Measurements from ENCODE around the gene CNTLN. TPM values are rescaled to one million over a fixed set of nuclear protein-coding genes. Genes with fewer than 3 reads are reported as not detected.
"Not testable (repeated sequence)": the region's sequence is repeated elsewhere in the genome, so short reads cannot be mapped to it uniquely, and the experiment has no call there.

The CNTLN gene
- total RNA-seq, 4 donors from 2014 or later = 3.0 to 7.6 (median 3.7) TPM

- Histone ChIP-seq H3K27ac (no peak overlapping the region), H3K36me3 (peaks cover 9% of the 10 kb centered on the region), H3K27me3 (no peaks in the 10 kb centered on the region), H3K4me3 (no peak overlapping the region), H3K9me3 (no peaks in the 10 kb centered on the region), H3K4me1 (no peaks in the 10 kb centered on the region)
- TF ChIP-seq, protein P1, sequence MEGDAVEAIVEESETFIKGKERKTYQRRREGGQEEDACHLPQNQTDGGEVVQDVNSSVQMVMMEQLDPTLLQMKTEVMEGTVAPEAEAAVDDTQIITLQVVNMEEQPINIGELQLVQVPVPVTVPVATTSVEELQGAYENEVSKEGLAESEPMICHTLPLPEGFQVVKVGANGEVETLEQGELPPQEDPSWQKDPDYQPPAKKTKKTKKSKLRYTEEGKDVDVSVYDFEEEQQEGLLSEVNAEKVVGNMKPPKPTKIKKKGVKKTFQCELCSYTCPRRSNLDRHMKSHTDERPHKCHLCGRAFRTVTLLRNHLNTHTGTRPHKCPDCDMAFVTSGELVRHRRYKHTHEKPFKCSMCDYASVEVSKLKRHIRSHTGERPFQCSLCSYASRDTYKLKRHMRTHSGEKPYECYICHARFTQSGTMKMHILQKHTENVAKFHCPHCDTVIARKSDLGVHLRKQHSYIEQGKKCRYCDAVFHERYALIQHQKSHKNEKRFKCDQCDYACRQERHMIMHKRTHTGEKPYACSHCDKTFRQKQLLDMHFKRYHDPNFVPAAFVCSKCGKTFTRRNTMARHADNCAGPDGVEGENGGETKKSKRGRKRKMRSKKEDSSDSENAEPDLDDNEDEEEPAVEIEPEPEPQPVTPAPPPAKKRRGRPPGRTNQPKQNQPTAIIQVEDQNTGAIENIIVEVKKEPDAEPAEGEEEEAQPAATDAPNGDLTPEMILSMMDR (IDR thresholded peaks at IDR 0.05) = no peak
- TF ChIP-seq POLR2AphosphoS5 (IDR thresholded peaks at IDR 0.05) (no peak), POLR2A (IDR thresholded peaks at IDR 0.05) (no peak), EP300 (IDR thresholded peaks at IDR 0.05) (no peak)
- DNase-seq (ENCODE audit: low spot score in 2 of 2) = no peak
- WGBS = 79% methylated on average over 4 of the region's 4 CpGs
These were observed 24.6 kb downstream of the CNTLN start for GRCh38 chr9:17159469-17159868.

GRCh38 chr9:17160327-17160726 is 25.5 kb downstream of the CNTLN start:
- Histone ChIP-seq H3K4me3 (no peak overlapping the region), H3K36me3 (peaks cover under 1% of the 10 kb centered on the region), H3K27me3 (no peaks in the 10 kb centered on the region), H3K27ac (no peak overlapping the region), H3K4me1 (no peaks in the 10 kb centered on the region), H3K9me3 (no peaks in the 10 kb centered on the region)
- TF ChIP-seq EP300 (IDR thresholded peaks at IDR 0.05) (no peak), POLR2AphosphoS5 (IDR thresholded peaks at IDR 0.05) (no peak), POLR2A (IDR thresholded peaks at IDR 0.05) (no peak)
- TF ChIP-seq, protein P1 (IDR thresholded peaks at IDR 0.05) = no peak
- no peak for DNase-seq (ENCODE audit: low spot score in 2 of 2)

GRCh38 chr9:17165764-17166163 is 30.9 kb downstream of the CNTLN start:
- Histone ChIP-seq H3K4me3 (no peak overlapping the region), H3K27ac (no peak overlapping the region), H3K36me3 (no peaks in the 10 kb centered on the region), H3K4me1 (no peaks in the 10 kb centered on the region), H3K27me3 (no peaks in the 10 kb centered on the region), H3K9me3 (no peaks in the 10 kb centered on the region)
- TF ChIP-seq, protein P1 (IDR thresholded peaks at IDR 0.05) = no peak
- TF ChIP-seq POLR2AphosphoS5 (IDR thresholded peaks at IDR 0.05) = no peak
- no peak for TF ChIP-seq POLR2A (IDR thresholded peaks at IDR 0.05)
- TF ChIP-seq EP300 (IDR thresholded peaks at IDR 0.05) = no peak
- DNase-seq (ENCODE audit: low spot score in 2 of 2) = no peak

DNA sequence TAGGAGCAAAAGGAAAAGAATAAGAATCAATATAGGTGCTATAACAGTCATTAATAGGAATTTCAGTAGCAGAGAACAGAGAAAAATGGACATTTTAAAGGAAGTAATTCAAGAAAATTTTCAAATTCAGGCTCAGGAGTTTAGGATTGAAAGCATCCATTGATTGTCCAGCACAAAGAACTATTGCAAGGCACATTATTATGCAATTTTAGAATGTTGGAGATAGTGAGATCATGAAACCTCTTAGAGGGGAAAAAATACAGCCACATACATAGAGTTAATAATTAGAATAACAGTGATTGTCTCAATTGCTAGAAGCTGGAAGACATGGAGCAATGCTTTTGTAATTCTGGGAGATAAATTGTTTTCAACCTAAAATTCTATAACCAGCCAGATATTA is 31.5 kb downstream of the CNTLN start:
- H3K27me3 ChIP-seq = no peaks in the 10 kb centered on the region
- no peaks in the 10 kb centered on the region for H3K9me3 ChIP-seq
- DNase-seq (ENCODE audit: low spot score in 2 of 2) = no peak
- H3K27ac ChIP-seq = no peak overlapping the region
- no peaks in the 10 kb centered on the region for H3K36me3 ChIP-seq
- TF ChIP-seq, protein P1 (IDR thresholded peaks at IDR 0.05) = no peak
- TF ChIP-seq EP300 (IDR thresholded peaks at IDR 0.05) (no peak), POLR2A (IDR thresholded peaks at IDR 0.05) (no peak), POLR2AphosphoS5 (IDR thresholded peaks at IDR 0.05) (no peak)
- H3K4me3 ChIP-seq = no peak overlapping the region
- H3K4me1 ChIP-seq = no peaks in the 10 kb centered on the region

DNA sequence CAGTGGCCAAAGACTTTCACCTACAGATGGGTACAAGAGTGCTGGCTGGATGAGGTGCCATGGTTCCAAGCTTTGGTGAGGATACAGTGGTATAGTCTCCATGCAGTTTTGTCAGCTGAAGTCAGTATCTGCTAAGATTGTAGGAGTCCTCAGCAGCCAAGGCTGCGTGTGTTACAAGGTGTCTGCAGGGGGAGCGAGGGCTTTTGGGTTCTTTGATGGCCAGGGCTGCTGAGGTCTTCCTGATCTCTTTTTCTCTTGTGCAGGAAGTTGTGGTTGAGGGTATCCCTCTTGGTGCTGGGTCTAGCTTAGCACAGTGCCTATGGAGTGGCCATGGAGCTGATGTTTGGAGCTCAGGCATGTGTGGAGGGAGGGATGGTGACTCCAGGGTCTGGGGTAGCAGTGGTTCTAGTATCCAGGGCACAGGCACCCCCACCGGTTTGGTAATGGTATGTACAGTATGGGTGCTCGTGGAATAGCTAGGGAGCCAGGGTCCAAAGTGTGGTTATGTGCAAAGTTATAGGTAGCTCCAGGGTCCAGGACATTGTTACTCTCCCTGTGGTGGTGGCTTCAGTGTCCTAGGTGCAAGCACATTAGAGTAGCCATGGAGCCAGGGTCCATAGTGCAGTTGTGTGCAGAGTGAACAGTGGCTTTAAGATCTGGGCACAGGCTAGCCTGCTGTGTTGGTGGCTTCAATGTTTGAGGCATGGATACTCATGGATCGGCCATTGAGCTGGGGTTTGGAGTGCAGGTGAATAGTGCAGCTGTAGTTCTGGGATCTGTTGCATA is 36.7 kb downstream of the CNTLN start:
- H3K27me3 ChIP-seq = no peaks in the 10 kb centered on the region
- TF ChIP-seq POLR2A (IDR thresholded peaks at IDR 0.05) (no peak), POLR2AphosphoS5 (IDR thresholded peaks at IDR 0.05) (no peak), EP300 (IDR thresholded peaks at IDR 0.05) (no peak)
- TF ChIP-seq, protein P1 (IDR thresholded peaks at IDR 0.05) = no peak
- no peak overlapping the region for H3K27ac ChIP-seq
- no peaks in the 10 kb centered on the region for H3K4me1 ChIP-seq
- H3K4me3 ChIP-seq = no peak overlapping the region
- no peaks in the 10 kb centered on the region for H3K9me3 ChIP-seq
- no peak for DNase-seq (ENCODE audit: low spot score in 2 of 2)
- H3K36me3 ChIP-seq = no peaks in the 10 kb centered on the region
- WGBS = 76% methylated on average over 4 of the region's 5 CpGs

GRCh38 chr9:17177496-17177895 is 42.7 kb downstream of the CNTLN start:
- H3K36me3 ChIP-seq; H3K4me1 ChIP-seq; H3K4me3 ChIP-seq; H3K9me3 ChIP-seq; DNase-seq (ENCODE audit: low spot score in 2 of 2); H3K27ac ChIP-seq; H3K27me3 ChIP-seq: not testable (repeated sequence)
- 95% methylated on average over 15 of the region's 15 CpGs for WGBS

Data from suprapubic skin (tissue), 4 donors.